ENCODE data around the gene FRAS1.
A peak's percentile ranks its signal among the peaks of the same experiment; 100 is the strongest.
"Not testable (repeated sequence)": the region's sequence is repeated elsewhere in the genome, so short reads cannot be mapped to it uniquely, and the experiment has no call there.

The FRAS1 gene

GRCh38 chr4:78323439-78323838, 266.3 kb downstream of the FRAS1 start:
- no peak for DNase-seq

GRCh38 chr4:78324625-78325024, 267.5 kb downstream of the FRAS1 start:
- DNase-seq: no peak

- DNase-seq: no peak
Measured at GRCh38 chr4:78325271-78326157, 268.4 kb downstream of the FRAS1 start.

DNA sequence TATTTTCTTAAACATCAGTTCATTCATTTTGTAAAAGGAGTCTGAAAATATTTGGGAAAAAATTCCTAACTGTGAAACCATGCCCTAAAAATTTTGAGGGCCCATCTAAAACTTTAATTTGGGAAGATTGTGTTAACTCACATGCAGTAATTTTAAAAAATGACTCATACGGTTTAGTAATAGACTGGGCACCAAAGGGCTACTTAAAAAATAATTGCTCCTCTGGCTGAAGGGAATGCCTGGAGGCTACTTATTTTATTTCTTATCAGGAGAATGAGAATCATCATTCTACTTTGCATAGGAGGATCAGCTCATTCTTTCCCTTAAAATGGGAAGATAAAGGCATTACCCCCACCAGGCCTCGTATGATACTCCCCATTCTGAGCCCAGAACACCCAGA, 271.5 kb downstream of the FRAS1 start:
- DNase-seq: not testable (repeated sequence)

DNA sequence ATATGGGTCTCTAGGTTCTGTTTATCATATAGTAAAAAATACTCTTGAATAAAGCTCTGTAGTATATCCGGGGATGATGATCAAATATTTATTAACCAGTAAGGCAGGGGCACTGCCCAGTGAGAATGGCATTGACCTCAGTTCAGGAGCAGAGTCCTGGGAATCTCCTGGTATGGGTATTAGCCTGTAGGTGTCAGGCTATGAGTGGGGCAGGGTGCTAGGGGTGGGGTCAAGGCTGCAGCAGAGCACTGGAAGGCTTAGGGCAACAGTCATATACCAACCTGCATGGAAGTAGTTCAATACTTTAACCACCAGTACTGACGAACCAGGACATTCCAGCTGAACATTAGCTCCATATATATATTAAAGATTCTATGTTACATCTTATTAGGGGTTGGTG, 274.1 kb downstream of the FRAS1 start:
- no peak for DNase-seq

DNA sequence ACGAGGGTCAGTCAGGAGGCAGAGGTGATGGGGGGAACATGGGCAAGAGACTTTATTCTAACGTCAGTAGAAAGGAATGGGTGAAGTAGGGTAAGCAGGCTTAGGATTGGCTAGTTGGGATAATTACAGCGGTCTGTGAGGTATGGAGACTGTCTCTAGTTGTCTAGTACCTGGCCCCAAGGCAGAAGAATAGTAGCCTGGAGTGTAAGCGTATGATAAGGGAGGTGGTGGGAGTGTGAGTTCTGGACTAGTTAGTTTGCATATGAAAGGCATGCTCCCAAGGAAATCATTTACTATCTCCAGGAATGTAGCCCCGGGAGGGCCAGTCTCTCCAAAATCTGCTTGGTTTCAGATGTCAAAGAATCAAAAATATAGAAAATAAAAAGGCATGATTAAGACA, 274.8 kb downstream of the FRAS1 start:
- no peak for DNase-seq

GRCh38 chr4:78332976-78333375, 275.9 kb downstream of the FRAS1 start:
- no peak for DNase-seq

GRCh38 chr4:78336093-78336943, 279.2 kb downstream of the FRAS1 start:
- peak in 2 of 58 donors; percentile 1 to 10 for DNase-seq

DNA sequence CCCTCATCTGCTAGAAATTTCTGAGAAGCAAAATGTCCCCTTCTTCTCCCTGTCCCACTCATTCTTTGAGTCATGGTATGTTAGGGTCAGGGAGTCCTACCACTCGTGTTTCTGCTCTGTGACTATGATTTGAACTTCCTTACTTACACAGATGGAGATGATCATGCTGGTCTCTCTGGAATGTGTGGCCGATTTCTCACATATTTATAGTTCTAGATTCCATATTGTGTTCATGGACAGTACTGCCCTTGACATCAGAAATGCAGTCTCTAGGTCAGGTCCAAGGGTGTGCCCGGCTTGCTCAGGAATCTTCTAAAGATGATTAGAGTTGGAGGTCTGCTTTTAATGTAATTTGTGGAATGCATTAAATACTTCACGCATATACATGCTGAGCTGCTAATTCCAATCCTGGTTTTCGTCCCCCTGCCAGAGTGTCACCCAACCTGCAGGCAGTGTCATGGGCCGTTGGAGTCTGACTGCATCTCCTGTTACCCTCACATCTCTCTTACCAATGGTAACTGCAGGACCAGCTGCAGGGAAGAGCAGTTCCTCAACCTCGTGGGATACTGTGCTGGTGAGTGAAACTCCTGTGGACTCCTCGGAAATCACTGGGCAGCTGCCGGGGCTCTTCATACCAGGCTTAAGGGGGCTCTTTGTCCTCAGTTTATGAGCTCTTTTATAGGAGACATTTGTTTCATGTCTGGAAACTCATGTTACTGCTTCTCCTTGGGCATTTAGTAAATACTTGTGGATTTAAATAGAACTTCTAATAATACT, 280.3 kb downstream of the FRAS1 start:
- no peak for DNase-seq

GRCh38 chr4:78342125-78342524, 285.0 kb downstream of the FRAS1 start:
- no peak for DNase-seq

DNA sequence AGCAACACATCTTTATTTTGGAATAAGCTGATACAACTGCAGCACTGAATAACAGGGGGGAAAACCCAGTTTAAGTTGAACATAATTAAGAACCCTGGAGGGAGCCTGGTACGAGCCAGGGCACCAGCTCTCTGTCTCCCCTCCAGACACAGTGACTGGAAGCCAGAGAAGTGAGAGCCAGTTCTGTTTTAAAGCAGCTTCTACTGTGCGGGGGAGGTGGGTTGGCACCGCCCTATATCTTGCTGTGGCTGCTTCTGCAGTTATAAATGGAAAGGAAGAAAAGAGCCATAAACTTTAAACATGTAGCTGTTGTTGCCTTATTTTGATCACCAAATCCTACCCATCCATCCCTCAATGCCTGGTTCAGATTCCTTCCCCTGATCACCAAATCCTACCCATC, 286.6 kb downstream of the FRAS1 start:
- DNase-seq: peak in 19 of 58 donors; percentile 1 to 32 (median 9)

DNA sequence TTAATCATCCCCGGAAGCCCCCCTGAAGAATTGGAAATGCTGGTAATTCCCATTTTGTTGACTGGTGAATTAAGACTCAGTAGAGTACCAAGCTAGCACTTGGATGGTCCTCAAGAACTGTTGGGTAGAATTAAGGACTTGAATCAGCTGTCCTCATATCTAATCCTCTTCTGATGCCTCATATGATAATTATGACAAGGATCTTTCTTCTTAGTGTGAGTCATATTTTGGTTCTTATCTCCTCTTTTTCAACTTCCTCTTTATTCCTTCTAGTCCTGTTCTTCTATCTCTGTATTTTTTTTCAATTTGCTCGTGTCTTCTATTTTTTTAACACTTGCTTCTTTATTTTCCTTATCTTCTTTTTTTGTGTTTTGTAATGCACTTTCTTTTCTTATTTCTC, 288.1 kb downstream of the FRAS1 start:
- DNase-seq: no peak

DNA sequence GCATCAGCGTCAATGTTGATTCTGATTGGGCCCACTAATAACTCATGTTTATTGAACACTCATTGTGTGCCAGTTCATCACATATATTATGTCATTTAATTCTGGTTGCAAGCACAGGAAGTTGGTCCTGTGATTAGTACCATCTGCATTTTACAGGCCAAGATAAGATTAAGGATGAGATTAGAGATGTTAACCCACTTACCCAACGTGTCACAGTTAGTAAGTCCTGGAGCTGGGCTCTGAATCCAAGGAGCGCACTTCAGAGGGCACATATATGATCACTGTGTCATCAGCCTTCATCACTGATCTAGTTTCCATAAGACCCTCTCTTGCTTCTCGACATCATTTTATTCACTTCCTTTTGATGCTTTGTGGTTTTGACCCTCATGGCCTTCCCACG, 289.1 kb downstream of the FRAS1 start:
- no peak for DNase-seq

GRCh38 chr4:78347527-78347926, 290.4 kb downstream of the FRAS1 start:
- DNase-seq: no peak

- DNase-seq: no peak
Measured at GRCh38 chr4:78353921-78354320, 296.8 kb downstream of the FRAS1 start.

DNA sequence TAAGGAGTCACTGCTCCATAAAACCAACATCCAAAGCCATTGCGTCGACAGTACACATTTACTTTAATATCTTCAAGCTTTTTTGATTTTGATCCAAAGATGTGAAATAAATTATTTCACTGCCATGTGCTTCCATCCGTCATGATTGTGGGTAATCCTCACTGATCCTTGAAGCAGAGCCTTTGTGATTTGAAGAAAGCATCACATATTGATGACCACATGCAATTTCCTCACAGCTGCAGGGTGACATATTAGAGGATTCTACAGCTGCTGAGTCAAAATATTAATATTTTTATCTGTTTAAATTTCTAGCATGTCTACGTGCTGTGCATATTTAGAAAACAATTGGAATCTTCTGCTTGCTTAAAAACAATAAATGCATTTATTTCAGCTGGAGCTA, 297.7 kb downstream of the FRAS1 start:
- DNase-seq: no peak

GRCh38 chr4:78355306-78355705, 298.2 kb downstream of the FRAS1 start:
- DNase-seq: no peak

DNA sequence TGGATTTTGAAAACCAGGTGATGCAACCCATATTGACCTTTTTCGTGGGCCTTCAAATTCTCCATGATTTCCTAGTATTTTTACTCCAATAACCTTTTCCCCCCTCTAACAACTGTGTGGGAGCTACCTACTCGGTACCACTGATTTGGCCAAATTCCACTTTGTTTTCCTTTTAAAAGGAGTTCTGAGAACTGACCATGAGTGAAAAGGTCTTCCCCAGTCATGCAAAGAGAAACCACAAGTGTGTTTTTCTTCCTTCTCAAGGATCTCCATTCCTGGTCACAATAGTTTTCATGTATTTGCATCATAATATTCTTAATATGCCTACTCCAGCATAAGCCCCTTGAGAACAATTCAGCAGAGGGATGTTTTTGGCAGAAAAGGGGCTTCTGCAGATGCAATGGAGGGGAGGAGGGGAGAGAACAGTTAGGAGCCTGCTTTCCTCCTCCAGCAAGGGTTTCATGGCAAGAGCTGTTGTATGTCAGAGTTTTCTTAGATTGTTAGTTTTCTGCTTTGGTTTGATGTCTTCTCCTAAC, 299.2 kb downstream of the FRAS1 start:
- no peak for DNase-seq

GRCh38 chr4:78357122-78357521, 300.0 kb downstream of the FRAS1 start:
- no peak for DNase-seq

DNA sequence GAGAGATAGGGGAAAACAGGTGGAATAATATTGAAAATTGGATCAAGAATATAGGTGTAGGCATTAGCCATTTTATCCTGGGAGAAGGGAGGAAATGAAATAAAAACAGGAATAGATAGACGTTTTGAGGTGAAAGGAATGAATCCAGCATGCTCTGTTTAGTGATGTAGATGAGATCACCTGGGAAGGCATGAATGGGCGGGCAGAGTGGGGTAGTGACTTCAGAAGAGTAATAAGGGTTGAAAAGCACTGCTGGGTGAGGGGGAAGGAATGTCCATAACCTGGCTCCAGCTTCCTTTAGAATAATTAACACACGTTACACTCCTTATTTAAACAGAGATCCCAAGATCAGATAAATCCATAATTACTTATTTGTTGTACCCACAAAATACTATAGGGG, 303.3 kb downstream of the FRAS1 start:
- no peak for DNase-seq

- DNase-seq: no peak
Measured at GRCh38 chr4:78361621-78362120, 304.5 kb downstream of the FRAS1 start.
